ENCODE measurements around the gene SIK1.
"Not testable (repeated sequence)": the region's sequence is repeated elsewhere in the genome, so short reads cannot be mapped to it uniquely, and the experiment has no call there.

The SIK1 gene

GRCh38 chr21:43439316-43440075, 12.6 kb upstream of the SIK1 start:
- not testable (repeated sequence) for DNase-seq

DNA sequence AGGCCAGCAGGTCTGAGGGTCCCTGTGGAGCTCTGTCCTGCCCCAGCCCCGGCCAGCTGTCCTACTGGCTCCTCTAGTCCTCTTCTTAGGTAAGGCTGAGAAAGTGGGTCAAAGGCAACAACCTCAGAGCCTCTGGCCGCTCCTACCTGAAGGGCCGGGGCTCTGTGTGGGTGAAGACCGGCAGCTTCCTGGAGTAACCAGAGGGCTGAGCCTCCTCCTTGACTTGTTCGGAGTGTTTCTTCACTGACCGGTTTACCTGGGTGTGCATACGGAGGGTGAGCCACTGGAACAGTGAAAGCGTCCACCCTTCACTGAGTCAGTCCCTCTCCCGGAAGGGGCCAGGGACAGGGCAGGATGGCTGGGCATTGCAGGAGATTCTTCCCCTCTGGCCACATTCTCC, 9.3 kb upstream of the SIK1 start:
- DNase-seq, result not testable (repeated sequence)

- not testable (repeated sequence) for DNase-seq
Observed at GRCh38 chr21:43433340-43434136, 6.6 kb upstream of the SIK1 start.

DNA sequence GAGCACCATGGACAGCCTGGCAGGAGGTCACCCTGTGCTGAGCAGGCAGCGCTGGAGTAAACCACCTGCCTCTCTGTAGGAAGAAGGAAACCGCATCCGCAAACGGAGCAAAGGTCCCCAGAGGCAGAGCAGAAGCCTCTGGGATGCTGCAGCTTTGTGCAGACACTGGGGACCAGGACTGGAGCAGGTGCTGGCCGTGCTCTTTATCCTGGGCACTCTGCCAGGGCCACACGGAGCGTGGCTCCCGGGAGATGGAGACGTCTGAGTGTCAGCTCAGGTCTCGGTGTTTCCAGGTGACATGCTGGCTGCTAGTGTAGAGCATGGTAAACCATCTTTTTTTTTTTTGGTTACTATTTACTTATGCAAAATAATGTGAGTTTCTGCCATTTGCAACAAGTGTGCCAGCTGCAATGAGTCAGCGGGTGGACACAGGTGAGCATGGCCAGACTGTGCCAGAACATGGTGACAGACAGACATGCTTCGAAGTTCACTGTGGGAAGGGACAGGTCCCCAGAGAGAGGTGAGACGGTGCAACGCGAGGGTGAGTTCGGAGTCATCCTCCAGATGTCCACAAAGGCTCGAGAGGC, 4.0 kb upstream of the SIK1 start:
- DNase-seq, result not testable (repeated sequence)

DNA sequence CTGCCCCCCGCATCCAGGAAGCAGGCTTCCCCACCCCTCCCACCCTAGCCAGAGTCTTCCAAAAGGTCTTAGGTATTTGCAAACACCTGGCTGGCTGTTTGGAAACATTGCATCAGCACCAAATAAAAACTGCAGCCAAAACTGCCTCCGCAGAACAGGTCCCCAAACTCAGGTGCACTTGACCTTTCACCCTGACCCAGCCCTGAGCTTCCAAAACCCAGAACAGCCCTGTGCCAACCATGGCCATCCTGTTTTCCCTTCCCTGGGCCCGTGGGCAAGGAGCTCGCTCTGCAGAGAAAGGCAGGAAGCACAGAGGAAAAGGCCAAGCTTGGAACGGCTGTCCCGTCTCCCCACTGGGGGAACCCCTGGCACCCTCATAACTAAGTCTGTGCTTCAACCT, 2.0 kb upstream of the SIK1 start:
- DNase-seq, result not testable (repeated sequence)

DNA sequence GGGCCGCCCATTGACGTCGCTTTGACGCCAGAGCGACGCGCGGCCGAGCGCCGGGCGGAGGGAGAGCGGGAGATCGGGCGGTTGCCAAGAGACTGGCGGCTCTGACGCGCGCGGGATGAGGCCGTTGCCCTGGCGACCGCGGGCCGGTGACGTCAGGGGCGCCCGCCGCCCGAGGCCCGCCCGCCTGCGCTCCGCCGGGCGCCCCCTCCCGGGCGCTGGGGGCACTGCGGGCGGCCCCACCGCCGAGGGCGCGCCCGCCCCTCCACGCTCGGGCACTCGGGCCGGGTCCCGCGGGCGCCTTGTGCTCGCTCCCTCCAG, 270 bp upstream of the SIK1 start:
- DNase-seq, result not testable (repeated sequence)

DNA sequence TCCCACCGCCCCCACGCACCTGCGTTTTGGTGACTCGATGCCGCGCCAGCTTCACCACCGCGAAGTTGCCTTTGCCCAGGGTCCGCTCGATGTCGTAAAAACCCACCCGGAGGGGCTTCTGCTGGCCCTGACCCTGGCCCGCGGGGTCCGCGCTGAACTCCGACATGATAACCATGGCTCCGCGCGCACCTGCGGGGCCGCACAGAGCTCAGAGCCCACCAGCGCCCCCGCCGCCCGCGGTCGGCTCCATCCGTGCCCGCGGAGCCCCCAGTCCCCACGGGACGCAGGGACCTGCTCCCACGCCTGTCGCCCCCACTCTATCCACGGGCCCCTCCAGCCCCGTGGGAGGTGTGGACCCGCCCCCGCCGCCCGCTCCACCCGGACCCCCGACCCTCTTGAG, 927 bp downstream of the SIK1 start:
- not testable (repeated sequence) for DNase-seq

GRCh38 chr21:43419475-43419874, 7.5 kb downstream of the SIK1 start:
- not testable (repeated sequence) for DNase-seq

- DNase-seq, result not testable (repeated sequence)
Observed at GRCh38 chr21:43414576-43414975, 12.4 kb downstream of the SIK1 start.

DNA sequence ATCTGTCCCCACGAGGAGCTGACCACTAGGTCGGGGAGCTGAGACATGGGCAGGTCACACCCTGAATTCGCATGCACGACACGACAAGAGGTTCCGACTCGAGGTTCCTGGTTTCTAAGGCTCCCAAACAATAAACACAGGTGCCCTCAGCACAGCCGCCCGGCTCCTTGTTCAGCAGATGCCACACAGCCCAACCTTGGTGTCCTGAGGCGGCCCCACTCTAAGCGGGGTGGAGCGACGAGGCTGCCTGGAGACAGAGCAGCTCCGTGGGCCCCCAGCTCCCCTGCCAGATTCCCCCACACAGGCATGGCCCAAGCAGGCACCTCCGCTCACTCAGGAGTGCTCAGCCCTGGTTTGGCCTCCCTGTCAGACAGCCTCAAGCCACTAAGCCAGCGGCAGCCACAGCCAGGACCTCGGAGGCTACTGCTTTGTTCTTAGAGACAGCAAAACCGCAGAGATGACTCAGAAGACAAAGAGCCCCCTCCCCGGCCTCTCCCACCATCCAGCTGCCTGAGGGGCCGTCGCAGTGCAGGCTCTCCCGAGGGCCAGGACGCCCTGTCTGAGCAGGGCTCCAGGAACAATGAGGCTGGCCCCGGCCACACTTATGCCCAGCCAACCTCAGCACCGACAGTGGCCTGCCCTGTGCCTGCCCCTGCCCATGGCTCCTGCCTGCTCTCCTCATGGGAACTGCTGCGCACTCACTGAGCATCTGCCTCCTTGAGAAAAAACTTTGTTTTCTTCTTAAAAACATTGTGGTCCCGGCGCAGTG, 14.7 kb downstream of the SIK1 start:
- not testable (repeated sequence) for DNase-seq

DNA sequence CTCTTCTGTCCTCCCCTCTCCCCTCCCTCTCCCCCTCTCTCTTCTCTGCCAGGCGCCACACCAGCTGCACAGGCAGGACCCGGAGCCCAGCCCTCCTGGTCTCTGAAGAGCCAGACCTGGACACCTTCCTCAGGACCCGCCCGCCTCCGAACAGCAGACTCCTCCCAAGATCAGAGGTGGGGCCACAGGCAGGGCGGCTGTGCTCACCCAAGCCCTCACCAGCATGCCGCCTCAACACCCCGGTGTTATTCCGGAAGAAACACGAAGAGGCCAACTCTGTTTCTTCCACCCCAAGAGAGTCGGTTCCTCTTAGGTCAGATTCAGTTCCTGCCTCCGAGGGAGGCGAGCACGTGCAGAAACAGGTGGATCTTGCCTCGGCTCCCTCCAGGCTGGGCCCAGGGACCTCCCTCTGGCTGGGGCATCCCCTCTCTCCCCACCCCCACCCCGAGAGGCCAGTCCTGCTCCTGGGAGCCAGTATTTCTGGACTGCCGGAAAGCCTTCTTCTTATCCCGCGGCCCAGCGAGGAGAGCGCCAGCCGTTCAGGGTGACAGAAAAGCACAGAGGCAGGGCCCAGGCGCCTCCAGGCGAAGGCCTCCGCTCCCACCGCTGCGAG, 16.4 kb downstream of the SIK1 start:
- DNase-seq, result not testable (repeated sequence)

DNA sequence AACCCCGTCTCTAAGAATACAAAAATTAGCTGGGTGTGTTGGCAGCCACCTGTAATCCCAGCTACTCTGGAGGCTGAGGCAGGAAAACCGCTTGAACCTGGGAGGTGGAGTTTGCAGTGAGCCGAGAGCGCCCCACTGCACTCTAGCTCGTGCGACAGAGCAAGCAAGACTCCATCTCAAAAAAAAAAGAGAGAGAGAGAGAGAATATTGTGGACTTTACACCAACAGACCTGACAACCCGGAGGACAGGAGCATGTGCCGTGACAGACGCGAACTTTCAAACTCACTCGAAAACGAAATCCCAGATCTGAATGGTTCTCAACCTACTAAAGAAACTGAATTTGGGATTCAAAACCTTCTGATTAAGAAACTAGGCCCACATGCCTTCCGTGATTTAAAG, 19.8 kb downstream of the SIK1 start:
- not testable (repeated sequence) for DNase-seq

DNA sequence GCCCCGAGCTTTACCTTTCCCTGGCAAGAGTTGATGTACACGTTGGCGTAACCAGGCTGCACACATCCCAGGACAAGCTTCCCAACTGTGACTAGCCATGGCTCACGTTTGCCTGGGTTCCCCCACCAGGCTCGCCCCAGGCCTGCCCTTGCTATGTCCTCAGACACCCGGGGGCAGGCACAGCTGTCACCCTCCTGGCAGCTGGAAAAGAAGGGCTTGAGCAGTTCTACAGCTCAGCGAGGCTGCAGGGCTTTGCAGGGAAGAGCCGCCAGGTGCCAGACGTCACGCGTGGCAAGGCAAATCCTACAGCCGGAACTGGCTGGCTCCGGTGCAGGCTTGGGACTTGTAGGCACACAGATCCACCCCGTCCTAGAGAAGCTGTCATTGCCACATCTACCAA, 22.5 kb downstream of the SIK1 start:
- DNase-seq, result not testable (repeated sequence)

- DNase-seq, result not testable (repeated sequence)
Observed at GRCh38 chr21:43403651-43404430, 23.1 kb downstream of the SIK1 start.

GRCh38 chr21:43401125-43401524, 25.8 kb downstream of the SIK1 start:
- DNase-seq, result not testable (repeated sequence)

- not testable (repeated sequence) for DNase-seq
Observed at GRCh38 chr21:43399595-43400015, 27.3 kb downstream of the SIK1 start.

DNA sequence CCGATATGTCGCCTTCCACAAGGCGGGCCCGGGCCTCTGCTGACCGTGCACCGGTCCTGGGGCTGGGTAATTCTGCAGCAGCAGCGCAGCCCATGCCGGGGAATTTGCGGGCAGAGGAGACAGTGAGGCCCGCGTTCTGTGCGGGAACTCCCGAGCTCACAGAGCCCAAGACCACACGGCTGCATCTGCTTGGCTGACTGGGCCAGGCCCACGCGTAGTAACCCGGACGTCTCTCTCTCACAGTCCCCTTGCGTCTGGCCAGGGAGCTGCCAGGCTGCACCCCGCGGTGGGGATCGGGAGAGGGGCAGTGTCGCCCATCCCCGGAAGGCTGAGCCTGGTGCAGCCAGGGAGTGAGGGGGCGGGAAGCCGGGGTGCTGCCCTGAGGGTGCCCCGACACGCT, 27.8 kb downstream of the SIK1 start:
- not testable (repeated sequence) for DNase-seq

- DNase-seq, result not testable (repeated sequence)
Observed at GRCh38 chr21:43398533-43398932, 28.4 kb downstream of the SIK1 start.

- DNase-seq, result not testable (repeated sequence)
Observed at GRCh38 chr21:43398000-43398399, 28.9 kb downstream of the SIK1 start.

- DNase-seq, result not testable (repeated sequence)
Observed at GRCh38 chr21:43397439-43397808, 29.5 kb downstream of the SIK1 start.

- DNase-seq, result not testable (repeated sequence)
Observed at GRCh38 chr21:43396788-43397438, 30.0 kb downstream of the SIK1 start.

Measured in retina (tissue), 1 donor.